Parathyroid adenoma (tissue), 2 donors: ENCODE measurements around the gene AGBL4.

Experiments
- H2AFZ ChIP-seq: fragments of 300-600 bp; sonication (generic); one replicate; pipeline ENCODE4 v1.7.0; 2017; ENCODE audit warnings: antibody characterized with exemption, mild to moderate bottlenecking
- H3K27ac ChIP-seq: fragments of 300-600 bp; sonication (generic); one replicate; pipeline ENCODE4 v1.7.0; 2017
- H3K27me3 ChIP-seq: fragments of 300-600 bp; sonication (generic); one replicate; pipeline ENCODE4 v1.7.0; 2017; ENCODE audit warnings: low read length; ENCODE audit not compliant: control insufficient read depth, insufficient read depth
- H3K36me3 ChIP-seq: fragments of 300-600 bp; sonication (generic); one replicate; pipeline ENCODE4 v1.7.0; 2017; ENCODE audit warnings: low read length; ENCODE audit not compliant: control insufficient read depth, insufficient read depth
- H3K4me1 ChIP-seq: fragments of 300-600 bp; sonication (generic); one replicate; pipeline ENCODE4 v1.7.0; 2017; ENCODE audit warnings: control low read depth
- H3K4me2 ChIP-seq: fragments of 300-600 bp; sonication (generic); one replicate; pipeline ENCODE4 v1.7.0; 2017; ENCODE audit warnings: low read length
- H3K4me3 ChIP-seq: fragments of 300-600 bp; sonication (generic); one replicate; pipeline ENCODE4 v1.7.0; 2017; ENCODE audit warnings: low read depth, low read length
- H3K79me2 ChIP-seq: fragments of 300-600 bp; sonication (generic); one replicate; pipeline ENCODE4 v1.7.0; 2017; ENCODE audit warnings: control low read depth
- H3K9ac ChIP-seq: fragments of 300-600 bp; sonication (generic); one replicate; pipeline ENCODE4 v1.7.0; 2017; ENCODE audit warnings: mild to moderate bottlenecking
- H3K9me3 ChIP-seq: fragments of 300-600 bp; sonication (generic); one replicate; pipeline ENCODE4 v1.7.0; 2017; ENCODE audit warnings: low read length; ENCODE audit not compliant: control insufficient read depth
- TF ChIP-seq, protein P1 (sequence below): fragments of 300-600 bp; sonication (generic); IDR thresholded peaks from one replicate; pipeline ENCODE4 v1.7.0; 2017; ENCODE audit warnings: antibody characterized with exemption, mild to moderate bottlenecking
- donor health status: primary hyperparathyroidism.

Gene AGBL4

DNA sequence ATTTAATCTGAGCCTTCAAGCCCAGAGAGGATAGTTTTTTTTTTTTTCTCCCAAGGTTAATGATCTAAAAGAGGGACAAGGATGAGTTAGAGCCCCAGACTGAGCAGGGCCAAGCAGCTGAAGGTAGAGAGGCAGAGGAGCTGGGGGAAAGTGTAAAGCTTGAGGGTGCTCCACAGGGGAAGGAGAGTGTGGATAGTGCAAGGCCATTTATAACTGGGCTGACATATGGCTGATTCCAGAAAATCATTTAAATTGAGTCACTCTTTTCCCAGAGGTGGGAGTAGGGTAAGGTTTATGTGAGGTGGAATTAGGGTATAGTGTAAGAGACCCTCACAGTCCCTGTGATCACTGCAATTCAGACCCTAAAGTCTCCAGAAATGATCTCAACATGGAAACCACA is 1302.8 kb downstream of the AGBL4 start:
- Histone ChIP-seq H3K36me3 (no peaks in the 10 kb centered on the region), H3K9me3 (no peaks in the 10 kb centered on the region), H2AFZ (no peak overlapping the region), H3K4me2 (no peak overlapping the region), H3K27ac (no peak overlapping the region), H3K27me3 (no peaks in the 10 kb centered on the region), H3K9ac (no peak overlapping the region), H3K79me2 (no peaks in the 10 kb centered on the region), H3K4me1 (no peaks in the 10 kb centered on the region), H3K4me3 (no peak overlapping the region)
- TF ChIP-seq, protein P1, sequence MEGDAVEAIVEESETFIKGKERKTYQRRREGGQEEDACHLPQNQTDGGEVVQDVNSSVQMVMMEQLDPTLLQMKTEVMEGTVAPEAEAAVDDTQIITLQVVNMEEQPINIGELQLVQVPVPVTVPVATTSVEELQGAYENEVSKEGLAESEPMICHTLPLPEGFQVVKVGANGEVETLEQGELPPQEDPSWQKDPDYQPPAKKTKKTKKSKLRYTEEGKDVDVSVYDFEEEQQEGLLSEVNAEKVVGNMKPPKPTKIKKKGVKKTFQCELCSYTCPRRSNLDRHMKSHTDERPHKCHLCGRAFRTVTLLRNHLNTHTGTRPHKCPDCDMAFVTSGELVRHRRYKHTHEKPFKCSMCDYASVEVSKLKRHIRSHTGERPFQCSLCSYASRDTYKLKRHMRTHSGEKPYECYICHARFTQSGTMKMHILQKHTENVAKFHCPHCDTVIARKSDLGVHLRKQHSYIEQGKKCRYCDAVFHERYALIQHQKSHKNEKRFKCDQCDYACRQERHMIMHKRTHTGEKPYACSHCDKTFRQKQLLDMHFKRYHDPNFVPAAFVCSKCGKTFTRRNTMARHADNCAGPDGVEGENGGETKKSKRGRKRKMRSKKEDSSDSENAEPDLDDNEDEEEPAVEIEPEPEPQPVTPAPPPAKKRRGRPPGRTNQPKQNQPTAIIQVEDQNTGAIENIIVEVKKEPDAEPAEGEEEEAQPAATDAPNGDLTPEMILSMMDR: no peak

DNA sequence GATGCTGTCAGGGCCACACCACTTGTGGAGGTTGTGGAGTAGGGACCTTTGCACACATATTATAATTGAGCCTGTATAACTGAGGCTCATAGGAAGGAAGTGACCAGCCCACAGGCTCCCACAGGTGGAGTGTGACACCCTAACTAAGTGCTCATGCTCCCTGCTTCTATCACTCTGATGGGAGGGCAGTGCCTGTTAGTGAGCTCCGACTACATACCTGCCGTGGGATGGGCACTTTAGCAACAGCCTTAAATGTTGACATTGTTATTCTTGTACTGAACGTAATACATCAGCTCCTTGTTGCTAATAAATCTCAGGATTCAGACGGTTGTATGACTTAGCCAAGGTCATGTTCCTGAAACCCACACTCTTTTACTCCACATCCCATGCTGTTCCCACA is 1305.0 kb downstream of the AGBL4 start:
- Histone ChIP-seq H2AFZ (no peak overlapping the region), H3K9ac (no peak overlapping the region), H3K27ac (no peak overlapping the region), H3K36me3 (no peaks in the 10 kb centered on the region), H3K4me1 (no peaks in the 10 kb centered on the region), H3K4me2 (no peak overlapping the region), H3K9me3 (no peaks in the 10 kb centered on the region), H3K4me3 (no peak overlapping the region), H3K79me2 (no peaks in the 10 kb centered on the region), H3K27me3 (no peaks in the 10 kb centered on the region)
- TF ChIP-seq, protein P1: no peak

DNA sequence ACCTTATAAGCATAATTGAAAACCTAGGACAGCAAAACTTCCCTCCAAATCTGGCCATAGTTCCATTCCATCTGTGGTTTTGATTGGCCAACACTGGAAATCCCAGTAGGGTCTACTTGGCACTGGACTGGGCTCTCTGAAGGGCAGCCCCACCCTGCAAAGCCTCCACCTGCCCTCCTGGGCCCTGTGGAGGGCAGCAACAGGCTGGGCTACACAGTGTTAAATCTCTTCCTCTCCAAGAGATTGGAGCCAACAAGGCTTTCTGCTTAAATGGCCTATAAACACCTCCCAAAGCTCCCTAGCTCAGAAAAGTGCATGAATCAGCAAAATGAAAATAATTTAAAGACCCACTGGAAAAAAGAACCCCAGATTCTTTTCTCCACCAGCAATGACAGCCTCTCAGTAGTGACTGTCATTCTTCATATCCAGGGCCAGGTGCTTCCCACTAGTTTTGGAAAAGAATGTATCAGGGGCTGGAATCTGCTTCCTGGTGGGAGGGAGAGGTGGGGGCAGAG is 1305.6 kb downstream of the AGBL4 start:
- no peaks in the 10 kb centered on the region for H3K9me3 ChIP-seq
- no peak overlapping the region for H3K9ac ChIP-seq
- no peak overlapping the region for H3K27ac ChIP-seq
- H3K36me3 ChIP-seq: no peaks in the 10 kb centered on the region
- no peaks in the 10 kb centered on the region for H3K79me2 ChIP-seq
- no peaks in the 10 kb centered on the region for H3K4me1 ChIP-seq
- H2AFZ ChIP-seq: no peak overlapping the region
- TF ChIP-seq, protein P1: no peak
- no peaks in the 10 kb centered on the region for H3K27me3 ChIP-seq
- H3K4me3 ChIP-seq: no peak overlapping the region
- H3K4me2 ChIP-seq: no peak overlapping the region

DNA sequence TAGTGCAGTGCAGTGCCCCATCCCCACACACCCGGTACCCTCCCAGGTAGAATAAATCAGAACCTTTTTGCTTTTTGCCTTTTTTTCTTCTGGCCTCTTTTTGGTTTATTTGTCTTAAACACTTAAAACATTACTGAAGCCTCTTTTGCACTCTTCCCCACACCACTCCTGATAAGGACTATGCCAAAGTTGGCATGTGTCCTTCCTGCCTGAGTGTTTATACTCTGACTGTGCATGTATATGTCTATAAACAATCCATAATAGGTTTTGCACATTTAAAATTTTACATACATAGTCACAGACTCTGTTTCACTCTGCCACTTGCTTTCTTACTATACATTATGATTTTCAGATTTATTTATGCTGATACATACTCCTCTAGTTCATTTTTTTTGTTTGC is 1306.7 kb downstream of the AGBL4 start:
- Histone ChIP-seq H3K36me3 (no peaks in the 10 kb centered on the region), H3K79me2 (no peaks in the 10 kb centered on the region), H3K4me1 (no peaks in the 10 kb centered on the region), H3K9me3 (no peaks in the 10 kb centered on the region), H3K27me3 (no peaks in the 10 kb centered on the region), H2AFZ (no peak overlapping the region), H3K27ac (no peak overlapping the region), H3K4me2 (no peak overlapping the region), H3K9ac (no peak overlapping the region), H3K4me3 (no peak overlapping the region)
- TF ChIP-seq, protein P1: no peak

DNA sequence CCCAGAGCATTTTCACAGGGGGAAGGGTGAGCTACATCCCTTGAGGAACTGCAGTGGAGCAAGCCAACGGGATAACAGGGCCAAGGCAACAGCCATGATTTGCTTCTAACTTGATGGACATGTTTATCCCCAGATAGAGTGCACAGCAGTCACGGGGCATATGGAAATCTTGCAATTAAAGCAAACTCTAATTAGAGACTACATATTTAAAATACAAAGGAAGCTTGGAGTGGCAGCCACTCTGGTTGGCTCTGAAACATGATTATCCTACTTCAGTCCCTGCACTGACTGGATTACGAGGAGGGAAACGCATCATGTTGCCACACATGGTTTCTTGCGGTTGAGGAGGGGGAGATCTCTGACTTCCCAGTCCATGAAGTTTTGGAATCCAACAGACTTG is 1307.8 kb downstream of the AGBL4 start:
- TF ChIP-seq, protein P1: no peak
- Histone ChIP-seq H2AFZ (no peak overlapping the region), H3K27ac (no peak overlapping the region), H3K4me3 (no peak overlapping the region), H3K4me2 (no peak overlapping the region), H3K27me3 (no peaks in the 10 kb centered on the region), H3K79me2 (no peaks in the 10 kb centered on the region), H3K4me1 (no peaks in the 10 kb centered on the region), H3K9me3 (no peaks in the 10 kb centered on the region), H3K36me3 (no peaks in the 10 kb centered on the region), H3K9ac (no peak overlapping the region)
